Stimulated activated CD4-positive, alpha-beta T cell treated with anti-CD3 and anti-CD28 coated beads, Interleukin-15, amount 100 ng/mL, for 24 hours (primary cell): ENCODE measurements around the gene ARHGAP15.
A peak's percentile ranks its signal among the peaks of the same experiment; 100 is the strongest.

Experiments
- DNase-seq: peaks from one replicate; pipeline ENCODE4 v3.0.0-alpha.2; 2020

Gene ARHGAP15

GRCh38 chr2:143466391-143466790 lies 337.2 kb downstream of the ARHGAP15 start:
- DNase-seq: no peak

GRCh38 chr2:143467011-143467410 lies 337.8 kb downstream of the ARHGAP15 start:
- DNase-seq: no peak

- DNase-seq: peak; percentile 12
These were observed 339.2 kb downstream of the ARHGAP15 start for GRCh38 chr2:143468341-143468888.

GRCh38 chr2:143469323-143469722 lies 340.1 kb downstream of the ARHGAP15 start:
- DNase-seq: no peak

GRCh38 chr2:143471550-143471949 lies 342.3 kb downstream of the ARHGAP15 start:
- no peak for DNase-seq

GRCh38 chr2:143473216-143473615 lies 344.0 kb downstream of the ARHGAP15 start:
- DNase-seq: no peak

- DNase-seq: no peak
These were observed 344.6 kb downstream of the ARHGAP15 start for GRCh38 chr2:143473820-143474219.

GRCh38 chr2:143474586-143474985 lies 345.4 kb downstream of the ARHGAP15 start:
- DNase-seq: no peak

- DNase-seq: no peak
These were observed 346.0 kb downstream of the ARHGAP15 start for GRCh38 chr2:143475041-143475776.

- no peak for DNase-seq
These were observed 347.3 kb downstream of the ARHGAP15 start for GRCh38 chr2:143476336-143477087.

- DNase-seq: no peak
These were observed 348.7 kb downstream of the ARHGAP15 start for GRCh38 chr2:143477714-143478443.

GRCh38 chr2:143480086-143480485 lies 350.9 kb downstream of the ARHGAP15 start:
- DNase-seq: no peak

GRCh38 chr2:143480601-143481236 lies 351.5 kb downstream of the ARHGAP15 start:
- no peak for DNase-seq

GRCh38 chr2:143481237-143481623 lies 352.0 kb downstream of the ARHGAP15 start:
- DNase-seq: no peak

GRCh38 chr2:143481733-143482132 lies 352.5 kb downstream of the ARHGAP15 start:
- no peak for DNase-seq

GRCh38 chr2:143482316-143482715 lies 353.1 kb downstream of the ARHGAP15 start:
- DNase-seq: no peak

GRCh38 chr2:143482771-143483170 lies 353.6 kb downstream of the ARHGAP15 start:
- DNase-seq: no peak

- DNase-seq: no peak
These were observed 357.8 kb downstream of the ARHGAP15 start for GRCh38 chr2:143486976-143487375.

GRCh38 chr2:143489145-143489544 lies 359.9 kb downstream of the ARHGAP15 start:
- DNase-seq: no peak

GRCh38 chr2:143491131-143491530 lies 361.9 kb downstream of the ARHGAP15 start:
- no peak for DNase-seq

- DNase-seq: no peak
These were observed 364.1 kb downstream of the ARHGAP15 start for GRCh38 chr2:143493339-143493738.

GRCh38 chr2:143497726-143498125 lies 368.5 kb downstream of the ARHGAP15 start:
- no peak for DNase-seq

GRCh38 chr2:143498496-143498895 lies 369.3 kb downstream of the ARHGAP15 start:
- DNase-seq: no peak
